Karpas-422 (cell line): ENCODE results near the gene SSR1. TPM values are rescaled to one million over a fixed set of nuclear protein-coding genes. Genes with fewer than 3 reads are reported as not detected.
"Not testable (repeated sequence)": the region's sequence is repeated elsewhere in the genome, so short reads cannot be mapped to it uniquely, and the experiment has no call there.

Source experiments
- DNase-seq: peaks from one replicate; pipeline ENCODE4 v3.0.0-alpha.2; 2015
- H2AFZ ChIP-seq: fragments of 200-600 bp; sonication (generic); 2 replicates; pipeline ENCODE4 v1.6.1; 2014; ENCODE audit warnings: antibody characterized with exemption, low read length, mixed read lengths
- H3K27ac ChIP-seq: fragments of 200-600 bp; sonication (generic); 2 replicates; pipeline ENCODE4 v1.5.1; 2014; ENCODE audit warnings: mild to moderate bottlenecking, low read length, moderate library complexity
- H3K27me3 ChIP-seq: fragments of 200-600 bp; sonication (generic); 2 replicates; pipeline ENCODE4 v1.6.1; 2014; ENCODE audit warnings: low read length, mixed read lengths
- H3K36me3 ChIP-seq: fragments of 200-600 bp; sonication (generic); 2 replicates; pipeline ENCODE4 v1.6.1; 2014; ENCODE audit warnings: low read length, mixed read lengths; ENCODE audit not compliant: insufficient read depth
- H3K4me1 ChIP-seq: fragments of 200-600 bp; sonication (generic); 2 replicates; pipeline ENCODE4 v1.6.1; 2014; ENCODE audit warnings: mild to moderate bottlenecking, low read length, mixed read lengths
- H3K4me2 ChIP-seq: fragments of 200-600 bp; sonication (generic); 2 replicates; pipeline ENCODE4 v1.6.1; 2014; ENCODE audit warnings: low read length, low read depth, mild to moderate bottlenecking; ENCODE audit not compliant: poor library complexity, severe bottlenecking
- H3K4me3 ChIP-seq: fragments of 200-600 bp; sonication (generic); 2 replicates; pipeline ENCODE4 v1.5.1; 2014; ENCODE audit warnings: mild to moderate bottlenecking, antibody characterized with exemption, low read length, mixed read lengths
- H3K79me2 ChIP-seq: fragments of 200-600 bp; sonication (generic); 2 replicates; pipeline ENCODE4 v1.6.1; 2014; ENCODE audit warnings: mild to moderate bottlenecking, low read length, mixed read lengths
- H3K9ac ChIP-seq: fragments of 200-600 bp; sonication (generic); 2 replicates; pipeline ENCODE4 v1.6.0; 2014; ENCODE audit warnings: low read length
- H3K9me2 ChIP-seq: fragments of 200-600 bp; sonication (generic), shearing (Covaris generic); replicated peaks from 2 replicates; pipeline ENCODE4 v1.6.0; 2014; ENCODE audit warnings: mild to moderate bottlenecking, low read length, moderate library complexity; ENCODE audit not compliant: insufficient read depth
- H3K9me3 ChIP-seq: fragments of 300-700, 200-600 bp; sonication (generic); 2 replicates; pipeline ENCODE4 v1.6.1; 2014; ENCODE audit warnings: low read length, mixed read lengths
- H4K20me1 ChIP-seq: fragments of 200-600 bp; sonication (generic); 2 replicates; pipeline ENCODE4 v1.6.1; 2014; ENCODE audit warnings: mild to moderate bottlenecking, antibody characterized with exemption, low read length, low read depth; ENCODE audit not compliant: insufficient read depth
- total RNA-seq: library from RNA; depleted of rRNA; stranded (reverse); fragments of >200 nt; shearing (Covaris generic); gene quantifications from 2 replicates; pipeline ENCODE4 v1.2.3, GENCODE V29; 2014; ENCODE audit warnings: low replicate concordance

The SSR1 gene
- total RNA-seq, 1 experiment from 2014 or later = 83.2 TPM

DNA sequence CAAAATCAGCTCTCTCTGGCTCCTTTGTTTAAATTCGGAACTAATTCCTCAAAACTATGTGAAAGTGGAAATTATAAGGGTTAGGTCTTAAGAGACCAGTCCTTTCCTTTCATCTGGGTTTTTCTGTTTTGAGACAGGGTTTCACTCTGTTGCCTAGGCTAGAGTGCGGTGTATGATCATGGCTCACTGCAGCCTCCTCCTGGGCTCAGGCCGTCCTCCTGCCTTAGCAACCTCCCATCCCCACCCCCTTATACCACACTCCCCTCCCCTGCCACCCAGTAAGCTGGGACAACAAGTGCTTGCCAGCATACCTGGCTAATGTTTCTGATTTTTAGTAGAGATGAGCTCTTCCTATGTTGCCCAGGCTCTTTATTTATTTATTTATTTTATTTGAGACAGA lies 12.8 kb upstream of the SSR1 start:
- Histone ChIP-seq H3K79me2 (no peaks in the 10 kb centered on the region), H3K27me3 (no peaks in the 10 kb centered on the region), H3K27ac (no peak overlapping the region), H3K9ac (no peak overlapping the region), H3K9me2 (no peaks in the 10 kb centered on the region), H3K36me3 (no peaks in the 10 kb centered on the region), H2AFZ (no peak overlapping the region), H3K9me3 (no peaks in the 10 kb centered on the region), H4K20me1 (no peaks in the 10 kb centered on the region), H3K4me2 (no peak overlapping the region), H3K4me3 (no peak overlapping the region), H3K4me1 (no peaks in the 10 kb centered on the region)
- DNase-seq = no peak

DNA sequence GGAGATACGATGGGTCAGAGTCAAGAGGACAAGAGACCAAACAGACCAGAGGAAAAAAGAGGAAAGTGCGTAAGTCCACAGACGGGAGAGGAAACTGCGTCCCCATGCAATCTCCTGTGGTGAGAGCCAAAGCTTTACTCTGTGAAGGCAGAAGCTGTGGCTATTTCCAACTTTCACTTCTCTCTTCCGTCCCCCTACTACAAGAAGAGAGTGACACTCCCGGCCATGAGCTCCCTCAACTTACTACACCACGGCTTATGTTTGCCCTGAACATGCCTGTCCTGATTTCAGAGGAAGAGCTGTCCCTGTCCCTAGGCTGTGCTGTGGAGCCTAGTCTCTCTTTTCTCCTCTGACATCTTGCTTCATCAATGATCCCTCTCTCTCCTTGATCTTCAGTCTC lies 11.5 kb upstream of the SSR1 start:
- Histone ChIP-seq H4K20me1 (no peaks in the 10 kb centered on the region), H3K9me2 (no peaks in the 10 kb centered on the region), H3K4me2 (no peak overlapping the region), H3K27ac (no peak overlapping the region), H2AFZ (no peak overlapping the region), H3K4me1 (no peaks in the 10 kb centered on the region), H3K36me3 (no peaks in the 10 kb centered on the region), H3K79me2 (no peaks in the 10 kb centered on the region), H3K27me3 (no peaks in the 10 kb centered on the region), H3K9ac (no peak overlapping the region), H3K9me3 (no peaks in the 10 kb centered on the region), H3K4me3 (no peak overlapping the region)
- DNase-seq = no peak

DNA sequence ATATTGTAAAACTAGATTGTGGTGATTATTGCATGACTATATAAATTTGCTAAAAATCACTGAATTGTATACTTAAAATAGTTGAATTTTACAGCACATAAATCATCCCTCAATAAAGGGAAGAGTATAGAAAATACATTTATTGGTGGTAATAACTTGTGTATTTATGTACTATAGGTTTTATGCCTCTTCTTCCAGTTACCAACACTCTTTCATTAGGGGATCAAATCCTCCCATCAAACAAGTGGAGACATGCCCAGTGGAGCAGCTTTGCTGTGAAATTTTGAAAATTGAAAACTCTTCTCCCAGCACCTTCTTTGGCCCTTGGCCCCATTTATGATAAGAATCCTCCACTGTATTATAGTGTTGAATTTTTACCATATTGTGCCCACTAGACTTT lies 10.1 kb upstream of the SSR1 start:
- H2AFZ ChIP-seq = no peak overlapping the region
- H3K4me2 ChIP-seq = no peak overlapping the region
- no peak for DNase-seq
- H3K4me1 ChIP-seq = no peaks in the 10 kb centered on the region
- H3K36me3 ChIP-seq = no peaks in the 10 kb centered on the region
- H3K9ac ChIP-seq = no peak overlapping the region
- H3K9me3 ChIP-seq = no peaks in the 10 kb centered on the region
- no peaks in the 10 kb centered on the region for H3K9me2 ChIP-seq
- H4K20me1 ChIP-seq = no peaks in the 10 kb centered on the region
- H3K27me3 ChIP-seq = no peaks in the 10 kb centered on the region
- no peaks in the 10 kb centered on the region for H3K79me2 ChIP-seq
- H3K27ac ChIP-seq = no peak overlapping the region
- no peak overlapping the region for H3K4me3 ChIP-seq

DNA sequence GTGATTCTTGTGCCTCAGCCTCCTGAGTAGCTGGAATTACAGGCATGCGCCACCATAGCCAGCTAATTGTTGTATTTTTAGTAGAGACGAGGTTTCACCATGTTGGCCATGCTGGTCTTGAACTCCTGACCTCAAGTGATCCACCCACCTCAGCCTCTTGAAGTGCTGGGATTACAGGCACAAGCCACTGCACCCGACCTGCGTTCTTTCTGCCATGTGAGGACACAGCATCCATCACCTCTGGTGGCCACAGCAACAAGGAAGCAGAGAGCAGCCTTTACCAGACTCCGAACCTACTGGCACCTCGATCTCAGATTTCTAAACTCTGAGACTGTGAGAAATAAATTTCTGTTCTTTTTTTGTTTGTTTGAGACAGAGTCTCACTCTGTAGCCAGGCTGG lies 8.9 kb upstream of the SSR1 start:
- H3K4me3 ChIP-seq, H3K79me2 ChIP-seq, H3K4me1 ChIP-seq, H3K9me3 ChIP-seq, H3K4me2 ChIP-seq, H3K9ac ChIP-seq, DNase-seq, H4K20me1 ChIP-seq, H3K27me3 ChIP-seq, H3K9me2 ChIP-seq, H3K36me3 ChIP-seq, H3K27ac ChIP-seq, H2AFZ ChIP-seq: not testable (repeated sequence)

DNA sequence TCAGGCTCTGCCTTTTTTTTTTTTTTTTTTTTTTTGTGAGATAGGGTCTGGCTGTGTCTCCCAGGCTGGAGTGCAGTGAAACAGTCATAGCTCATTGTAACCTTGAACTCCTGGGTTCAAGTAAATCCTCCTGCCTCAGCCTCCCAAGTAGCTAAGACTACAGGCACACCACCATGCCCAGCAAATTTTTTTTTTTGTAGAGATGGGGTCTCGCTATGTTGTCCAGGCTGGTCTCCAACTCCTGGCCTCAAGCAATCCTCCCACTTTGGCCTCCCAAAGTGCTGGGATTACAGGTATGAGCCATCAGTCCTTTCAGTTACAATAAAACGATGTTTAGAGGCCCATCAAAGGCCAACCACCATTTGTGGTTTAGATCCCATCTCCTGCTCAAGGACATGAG lies 6.4 kb upstream of the SSR1 start:
- not testable (repeated sequence) for H3K27ac ChIP-seq, DNase-seq, H3K36me3 ChIP-seq, H3K9me2 ChIP-seq, H3K27me3 ChIP-seq, H3K4me3 ChIP-seq, H3K9ac ChIP-seq, H3K4me2 ChIP-seq, H3K79me2 ChIP-seq, H4K20me1 ChIP-seq, H2AFZ ChIP-seq, H3K9me3 ChIP-seq, H3K4me1 ChIP-seq

DNA sequence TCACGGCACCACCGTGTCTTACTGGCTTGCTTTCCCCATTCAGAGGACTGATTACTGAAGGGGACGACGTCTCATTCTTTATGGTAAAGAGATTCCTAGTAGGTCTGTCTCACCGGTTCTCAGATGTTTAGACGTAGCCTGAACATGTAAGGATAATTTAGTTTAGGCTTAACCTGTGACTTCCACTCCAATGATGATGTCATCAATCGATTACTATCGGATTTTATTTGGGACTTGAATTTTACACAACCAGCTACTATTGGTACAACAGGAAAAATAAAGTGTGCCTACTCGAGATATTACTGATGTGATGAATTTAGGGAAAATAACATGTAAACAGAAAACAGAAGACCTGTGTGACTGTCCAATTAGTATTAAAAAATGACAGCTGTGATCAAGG lies 4.5 kb upstream of the SSR1 start:
- Histone ChIP-seq H2AFZ (no peak overlapping the region), H4K20me1 (no peaks in the 10 kb centered on the region), H3K27ac (no peak overlapping the region), H3K9me2 (no peaks in the 10 kb centered on the region), H3K4me1 (peaks cover 8% of the 10 kb centered on the region), H3K9me3 (no peaks in the 10 kb centered on the region), H3K4me2 (no peak overlapping the region), H3K4me3 (no peak overlapping the region), H3K27me3 (no peaks in the 10 kb centered on the region), H3K79me2 (peaks cover 5% of the 10 kb centered on the region), H3K9ac (no peak overlapping the region), H3K36me3 (no peaks in the 10 kb centered on the region)
- no peak for DNase-seq

DNA sequence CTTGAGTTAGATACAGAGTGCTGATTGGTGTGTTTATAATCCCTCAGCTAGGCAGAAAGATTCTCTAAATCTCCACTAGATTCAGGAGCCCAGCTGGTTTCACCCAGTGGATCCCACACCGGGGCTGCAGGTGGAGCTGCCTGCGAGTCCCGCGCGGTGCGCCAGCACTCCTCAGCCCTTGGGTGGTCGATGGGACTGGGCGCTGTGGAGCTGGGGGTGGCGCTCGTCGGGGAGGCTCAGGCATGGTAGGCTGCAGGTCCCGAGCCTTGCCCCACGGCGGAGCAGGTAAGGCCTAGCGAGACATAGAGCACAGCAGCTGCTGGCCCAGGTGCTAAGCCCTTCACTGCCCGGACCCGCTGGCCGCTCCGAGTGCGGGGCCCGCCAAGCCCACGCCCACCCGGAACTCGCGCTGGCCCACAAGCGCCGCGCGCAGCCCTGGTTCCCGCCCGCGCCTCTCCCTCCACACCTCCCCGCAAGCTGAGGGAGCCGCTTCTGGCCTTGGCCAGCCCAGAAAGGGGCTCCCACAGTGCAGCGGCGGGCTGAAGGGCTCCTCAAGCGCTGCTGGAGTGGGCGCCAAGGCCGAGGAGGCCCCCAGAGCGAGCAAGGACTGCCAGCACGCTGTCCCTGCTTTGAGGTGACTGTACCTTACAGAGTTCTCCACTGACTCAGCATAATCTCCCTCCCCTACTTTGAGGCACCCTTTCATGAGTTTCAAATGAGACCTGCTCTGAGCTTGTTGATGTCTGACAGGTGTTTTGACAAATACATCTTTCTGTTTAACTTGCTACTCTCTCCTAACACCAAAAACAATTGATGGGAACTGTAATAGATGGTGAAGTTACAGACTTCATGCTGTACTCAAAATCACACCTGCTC lies 3.9 kb upstream of the SSR1 start:
- no peaks in the 10 kb centered on the region for H3K9me2 ChIP-seq

DNA sequence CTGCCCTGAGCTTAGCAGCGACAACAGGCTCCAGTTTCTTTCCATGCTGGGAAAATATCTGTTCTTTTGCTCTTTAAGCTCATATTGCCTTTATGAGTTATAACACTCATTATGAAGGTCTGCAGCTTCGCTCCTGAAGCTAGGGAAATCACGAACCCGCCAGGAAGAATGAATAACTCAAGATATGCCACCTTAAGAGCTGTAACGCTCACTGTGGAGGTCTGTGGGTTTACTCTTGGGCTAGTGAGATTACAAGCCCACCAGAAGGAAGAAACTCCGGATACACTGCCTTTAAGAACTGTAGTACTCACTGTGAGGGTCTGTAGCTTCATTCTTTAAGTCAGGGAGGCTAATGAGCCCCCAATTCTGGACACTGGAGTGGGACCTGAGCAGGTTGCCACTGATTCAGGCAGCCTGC lies 3.0 kb upstream of the SSR1 start:
- Histone ChIP-seq H3K79me2 (peaks cover 21% of the 10 kb centered on the region), H4K20me1 (peaks cover 9% of the 10 kb centered on the region; the same call in 1 of the 2 replicates), H3K4me2 (no peak overlapping the region), H3K4me1 (peaks cover 19% of the 10 kb centered on the region), H3K27ac (no peak overlapping the region), H3K4me3 (no peak overlapping the region), H3K9ac (no peak overlapping the region), H2AFZ (no peak overlapping the region), H3K9me2 (no peaks in the 10 kb centered on the region), H3K9me3 (no peaks in the 10 kb centered on the region), H3K27me3 (no peaks in the 10 kb centered on the region), H3K36me3 (peaks cover 5% of the 10 kb centered on the region; the same call in 1 of the 2 replicates)
- DNase-seq = no peak

More for the DNA sequence above, 3.9 kb upstream of the SSR1 start:
- Histone ChIP-seq H3K9me3 (no peaks in the 10 kb centered on the region), H3K27me3 (no peaks in the 10 kb centered on the region), H3K9ac (no peak overlapping the region), H2AFZ (no peak overlapping the region), H3K79me2 (peaks cover 11% of the 10 kb centered on the region), H3K4me2 (no peak overlapping the region), H3K36me3 (no peaks in the 10 kb centered on the region), H4K20me1 (peaks cover 4% of the 10 kb centered on the region; the same call in 1 of the 2 replicates), H3K4me1 (peaks cover 9% of the 10 kb centered on the region), H3K27ac (no peak overlapping the region), H3K4me3 (no peak overlapping the region)
- DNase-seq = no peak
